GM18526 (cell line): ENCODE measurements around the gene ECSIT.

ENCODE experiments used
- POLR2A ChIP-seq: IDR thresholded peaks from 3 replicates; pipeline ENCODE4 v1.6.1; 2011; ENCODE audit not compliant: insufficient read length; ENCODE audit errors: extremely low read depth

ECSIT gene

DNA sequence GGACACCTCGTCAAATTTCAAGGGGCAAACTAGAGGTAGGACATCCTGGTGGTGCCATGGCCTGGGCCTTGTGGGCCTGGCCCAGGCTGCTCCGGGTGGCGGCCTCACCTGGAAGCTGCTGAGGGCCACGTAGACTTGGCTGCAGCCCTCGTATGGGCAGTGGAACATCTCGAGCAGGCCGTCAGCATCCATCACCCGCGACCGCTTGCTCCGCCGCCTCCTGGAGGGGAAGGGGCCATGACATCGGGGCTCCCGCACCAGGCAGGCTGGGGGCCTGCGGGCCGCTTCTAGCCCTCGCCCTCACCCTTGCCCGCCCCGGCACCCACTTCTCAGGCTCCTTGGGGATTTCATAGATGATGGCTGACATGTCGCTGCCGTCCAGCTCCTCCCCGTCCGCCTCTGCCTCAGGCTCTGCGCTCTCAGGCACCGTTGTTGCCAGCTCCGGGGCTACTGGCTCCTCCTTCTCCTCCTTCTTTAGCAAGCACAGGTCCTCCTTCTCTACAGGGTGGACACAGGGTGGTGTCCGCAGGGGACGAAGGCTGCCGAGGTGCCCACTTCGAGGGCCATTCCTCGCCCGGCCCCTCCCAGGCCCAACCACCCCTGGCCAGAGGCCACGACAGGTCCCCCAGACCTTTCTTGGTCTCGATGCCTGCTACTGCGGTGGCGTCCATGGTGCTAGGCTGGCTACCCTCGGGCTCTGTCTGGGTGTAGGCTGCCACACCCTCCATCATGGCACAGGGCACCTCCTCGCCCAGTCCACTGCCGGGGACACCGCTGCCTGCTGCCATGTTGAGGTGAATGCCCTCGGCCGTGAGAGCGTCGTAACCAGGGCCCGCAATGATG lies 42.1 kb downstream of the ECSIT start:
- no peak for TF ChIP-seq POLR2A

DNA sequence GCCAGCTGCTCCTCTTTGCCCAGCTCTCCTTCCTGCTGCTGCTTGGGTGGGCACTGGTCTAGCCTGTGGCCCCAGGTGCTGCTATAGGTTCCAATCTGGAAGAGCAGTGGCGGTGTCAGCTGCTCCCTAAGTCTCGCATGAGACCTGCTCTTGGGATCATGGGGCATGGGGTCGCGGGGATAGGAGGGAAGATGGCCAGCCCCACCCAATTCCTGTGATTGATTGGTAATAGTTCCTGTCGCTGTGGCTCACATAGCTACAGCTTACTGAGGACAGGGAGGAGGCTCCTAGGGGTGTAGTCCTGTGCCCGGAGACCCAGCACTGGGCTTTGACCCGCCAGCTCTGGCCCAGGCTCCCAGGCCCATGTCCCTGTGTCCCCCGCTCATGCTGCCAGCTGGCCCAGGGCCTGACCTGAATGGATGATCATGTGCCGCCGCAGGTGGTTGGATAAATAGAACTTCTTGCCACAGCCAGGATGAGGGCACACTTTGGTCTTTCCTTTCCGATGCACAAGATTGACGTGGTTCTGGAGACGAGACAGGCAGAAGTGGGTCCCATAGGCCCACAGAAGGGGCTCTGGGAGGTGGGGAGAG lies 43.6 kb downstream of the ECSIT start:
- no peak for TF ChIP-seq POLR2A

DNA sequence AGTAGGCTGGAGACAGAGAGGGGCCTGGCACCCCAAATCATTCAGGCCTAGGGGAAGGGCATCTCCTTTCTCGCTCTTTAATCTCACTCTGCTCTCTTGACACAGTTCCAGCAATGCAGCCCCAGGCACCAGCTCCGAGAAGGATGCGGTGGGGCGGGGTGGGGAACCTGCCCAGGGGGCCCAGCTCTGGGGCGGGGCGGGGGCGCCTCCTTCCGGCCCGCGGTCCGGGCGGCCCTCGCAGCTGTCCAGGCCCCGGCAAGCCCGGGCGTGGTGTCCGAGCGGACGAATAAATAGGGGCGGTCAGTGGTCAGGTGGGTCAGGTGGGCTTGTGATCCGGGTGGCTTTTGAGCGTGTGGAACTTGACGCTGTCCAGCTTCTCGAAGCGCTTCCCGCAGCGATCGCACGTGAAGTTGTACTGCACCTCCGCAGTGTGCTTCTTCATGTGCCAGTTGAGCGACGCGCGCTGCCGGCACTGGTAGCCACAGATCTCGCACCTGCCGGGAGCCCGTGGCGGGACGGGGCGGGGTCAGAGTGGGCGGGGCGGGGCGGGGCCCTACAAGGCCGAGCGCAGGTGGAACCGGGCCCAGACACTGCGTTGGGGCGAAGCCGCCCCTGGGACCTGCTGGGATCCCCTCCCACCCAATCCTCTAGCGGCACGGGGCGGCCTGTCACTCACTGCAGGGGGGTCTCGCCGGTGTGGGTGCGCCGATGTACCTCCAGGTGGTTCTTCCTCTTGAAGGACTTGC lies 45.4 kb downstream of the ECSIT start:
- TF ChIP-seq POLR2A = no peak

DNA sequence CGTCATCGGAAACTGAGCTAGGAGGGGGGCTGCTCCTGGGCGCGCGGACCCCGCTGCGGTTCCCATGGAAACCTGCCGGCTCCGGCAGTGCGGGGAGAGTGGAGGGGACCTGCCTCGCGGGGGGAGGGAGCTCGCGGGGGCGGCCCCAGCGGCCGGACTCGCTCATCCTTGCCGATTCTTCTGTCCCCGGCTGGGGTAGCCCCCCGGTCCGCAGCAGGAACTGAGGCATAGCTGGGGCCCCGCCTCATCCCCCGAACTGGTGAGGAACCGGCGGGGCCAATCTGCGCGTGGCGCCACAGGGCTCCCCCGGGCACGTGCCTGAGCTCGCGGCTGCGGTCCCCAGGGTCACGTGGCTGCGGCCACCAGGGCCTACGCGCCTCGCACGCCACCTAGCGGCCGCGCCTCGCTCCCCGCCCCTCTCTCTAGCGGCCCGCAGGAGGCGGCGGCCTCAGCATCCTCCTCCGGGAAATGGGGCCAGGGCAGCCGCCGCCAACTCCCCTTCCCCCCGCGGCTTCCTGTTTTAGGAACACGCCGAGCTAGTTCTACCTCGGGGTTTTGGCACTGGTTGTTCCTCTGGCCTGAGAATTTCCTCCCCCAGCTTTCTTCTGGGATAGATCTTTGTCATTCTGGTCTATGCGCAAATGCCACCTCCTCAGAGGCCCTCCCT lies 46.4 kb downstream of the ECSIT start:
- peak; percentile 0 for TF ChIP-seq POLR2A

DNA sequence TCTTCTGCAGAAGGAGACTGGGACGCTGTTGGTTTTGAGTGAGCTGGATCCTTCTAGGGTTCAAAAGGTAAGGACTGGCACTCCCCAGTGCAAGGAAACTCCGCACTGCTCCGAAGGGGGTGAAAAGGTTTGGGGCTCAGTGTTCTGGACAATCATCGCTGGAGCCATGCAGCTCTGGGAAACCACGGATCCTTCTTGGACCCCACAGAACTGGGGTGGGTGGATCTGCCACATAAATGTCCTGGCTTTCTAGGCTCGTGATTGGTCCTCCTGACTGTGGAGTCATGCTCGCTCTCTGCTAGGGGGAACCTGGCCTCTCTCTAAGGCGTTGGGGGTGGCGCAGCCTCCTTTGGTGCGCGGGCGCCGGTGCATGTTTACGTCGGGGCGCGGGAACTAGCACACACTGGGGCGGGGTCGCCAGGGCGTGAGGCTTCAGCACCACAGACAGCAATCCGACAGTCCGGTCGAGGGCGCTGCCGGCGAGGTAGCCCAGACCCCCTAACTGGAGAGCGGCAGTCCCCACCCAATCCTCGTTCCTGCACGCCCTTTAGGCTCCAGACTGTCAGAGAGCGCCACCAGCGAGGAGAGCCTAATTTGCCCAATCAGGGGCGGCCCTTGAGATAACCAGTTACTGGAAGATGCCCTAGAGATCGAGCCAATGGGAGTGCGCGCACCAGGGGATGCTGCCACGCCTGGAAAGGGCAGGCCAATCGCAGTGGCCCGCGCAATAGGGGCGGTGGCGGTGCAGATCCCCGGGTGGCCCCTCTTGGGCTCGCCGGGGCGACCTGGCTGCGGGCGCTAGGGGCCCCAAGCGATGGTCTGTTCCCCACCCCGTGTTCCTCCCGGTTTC lies 47.2 kb downstream of the ECSIT start:
- TF ChIP-seq POLR2A = peak; percentile 24

DNA sequence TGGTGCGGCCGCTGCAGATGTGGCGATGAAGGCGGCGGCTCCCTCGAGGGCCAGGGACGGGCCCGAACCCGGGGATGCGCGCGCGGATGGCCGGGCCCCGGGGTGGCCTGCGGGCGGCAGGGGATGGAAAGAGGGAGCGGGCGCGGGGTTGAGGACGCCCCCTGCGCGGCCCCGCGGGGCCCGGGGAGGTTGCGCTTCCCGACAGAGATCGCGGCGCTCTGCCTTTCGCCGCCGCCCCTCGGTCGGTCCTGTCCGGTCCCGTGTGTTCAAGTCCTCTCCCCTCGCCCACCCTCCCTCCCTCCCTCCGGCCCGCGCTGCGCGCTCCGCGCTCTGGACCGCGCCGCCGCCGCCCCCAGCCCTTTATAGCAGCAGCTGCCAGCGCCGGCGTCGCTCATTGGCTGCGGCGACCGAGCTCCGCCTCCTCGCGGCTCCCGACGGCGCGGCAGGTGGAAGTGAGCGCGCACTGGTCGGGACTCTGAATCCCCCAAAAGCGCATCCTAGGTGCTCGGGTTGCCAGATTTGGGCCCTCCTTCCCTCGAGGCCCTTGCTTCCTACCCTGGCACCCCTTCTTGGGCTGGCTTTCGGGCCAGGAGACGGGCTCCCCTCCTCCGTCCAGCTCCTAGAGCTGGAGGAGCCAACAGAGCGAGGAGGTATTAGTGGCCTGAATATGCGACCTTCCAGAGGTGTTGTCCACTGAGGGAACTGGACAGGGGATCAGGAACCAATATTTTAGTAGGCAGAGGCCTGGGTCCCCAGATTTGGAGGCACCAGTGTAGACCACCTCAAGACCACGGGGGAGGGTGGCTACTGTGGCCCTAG lies 48.0 kb downstream of the ECSIT start, which contains the start of gene ELAVL3:
ELAVL3 (minus strand) TSS at position 332 of the 819 bp plus-strand sequence. CDS start 438 bp downstream, outside the sequence.
- no peak for TF ChIP-seq POLR2A

DNA sequence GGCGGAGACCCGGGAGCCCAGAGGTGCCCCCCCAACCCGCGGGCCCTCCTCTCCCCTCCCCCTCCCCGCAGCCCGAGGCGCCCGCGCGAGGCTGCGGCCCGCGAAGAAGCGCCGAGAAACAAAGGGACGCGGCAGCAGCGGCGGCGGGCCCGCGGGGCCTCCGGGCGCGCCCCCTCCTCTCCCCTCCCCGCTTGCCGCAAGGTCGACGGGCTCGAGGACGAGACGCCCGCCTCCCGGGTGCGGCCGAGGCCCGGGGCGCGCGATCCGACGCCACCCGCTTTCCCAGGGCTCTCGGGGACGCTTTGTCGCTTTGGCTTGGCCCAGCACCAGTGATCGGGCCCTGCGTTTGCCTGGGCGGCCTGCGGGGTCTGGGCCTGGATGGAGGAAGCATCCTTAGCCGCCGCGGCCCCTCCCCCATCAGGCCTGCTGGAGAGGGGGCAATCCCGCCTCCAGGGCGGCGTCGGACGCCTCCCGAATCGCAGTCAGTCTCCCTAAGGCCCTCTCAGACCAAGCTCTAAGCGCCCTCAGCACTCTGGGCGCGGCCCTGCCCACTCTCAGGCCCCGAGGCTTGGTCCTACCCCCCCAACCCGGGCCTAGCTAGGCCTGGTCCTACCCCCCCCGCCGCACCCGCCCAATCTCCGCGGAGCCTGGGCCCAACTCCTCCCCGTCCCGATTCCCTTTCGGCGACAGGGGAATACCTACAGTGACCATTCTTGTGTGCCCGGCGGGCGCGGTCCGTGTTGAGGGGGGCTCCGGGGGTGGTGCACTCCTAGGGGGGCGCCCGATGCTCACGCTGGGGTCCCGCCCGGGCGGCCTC lies 48.8 kb downstream of the ECSIT start:
- TF ChIP-seq POLR2A = no peak

DNA sequence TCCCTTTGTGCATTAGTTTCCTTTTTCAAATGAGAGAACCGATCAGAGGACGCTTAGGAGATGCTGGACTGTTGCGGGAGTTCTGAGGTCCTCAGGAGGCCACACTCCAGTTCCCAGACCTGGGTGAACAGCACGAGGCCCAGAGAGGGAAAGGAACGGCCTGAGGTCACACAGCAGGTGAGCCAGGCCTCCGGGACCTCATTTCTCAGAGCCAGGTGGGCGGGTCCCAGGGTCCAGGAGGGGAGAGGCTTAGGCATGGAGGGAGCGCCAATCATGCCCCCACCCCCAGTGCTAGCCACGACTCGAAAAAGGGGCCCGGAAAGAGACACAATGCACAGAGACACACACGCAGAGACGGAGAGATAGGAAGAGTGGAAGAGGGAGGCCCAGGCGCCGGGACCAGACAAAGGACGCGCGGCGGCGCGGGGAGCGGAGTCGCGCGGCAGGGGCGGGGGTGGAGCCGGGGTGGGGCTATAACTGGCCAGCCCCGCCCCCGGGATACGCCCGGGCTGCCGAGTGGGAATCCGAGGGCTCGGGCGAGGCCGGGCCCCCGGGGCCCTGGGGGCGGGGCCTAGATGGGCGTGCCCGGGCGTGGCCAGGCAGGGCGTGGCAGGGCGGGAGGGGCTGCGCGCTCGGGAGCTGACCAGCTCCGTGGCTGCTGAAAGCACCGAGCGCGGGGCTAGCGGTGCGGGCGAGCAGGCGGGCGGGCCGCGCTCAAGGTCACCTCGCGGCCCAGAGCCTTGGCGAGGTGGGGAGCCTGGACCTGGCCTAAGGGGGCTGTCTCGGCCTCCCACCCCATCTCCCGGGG lies 49.6 kb downstream of the ECSIT start:
- no peak for TF ChIP-seq POLR2A

DNA sequence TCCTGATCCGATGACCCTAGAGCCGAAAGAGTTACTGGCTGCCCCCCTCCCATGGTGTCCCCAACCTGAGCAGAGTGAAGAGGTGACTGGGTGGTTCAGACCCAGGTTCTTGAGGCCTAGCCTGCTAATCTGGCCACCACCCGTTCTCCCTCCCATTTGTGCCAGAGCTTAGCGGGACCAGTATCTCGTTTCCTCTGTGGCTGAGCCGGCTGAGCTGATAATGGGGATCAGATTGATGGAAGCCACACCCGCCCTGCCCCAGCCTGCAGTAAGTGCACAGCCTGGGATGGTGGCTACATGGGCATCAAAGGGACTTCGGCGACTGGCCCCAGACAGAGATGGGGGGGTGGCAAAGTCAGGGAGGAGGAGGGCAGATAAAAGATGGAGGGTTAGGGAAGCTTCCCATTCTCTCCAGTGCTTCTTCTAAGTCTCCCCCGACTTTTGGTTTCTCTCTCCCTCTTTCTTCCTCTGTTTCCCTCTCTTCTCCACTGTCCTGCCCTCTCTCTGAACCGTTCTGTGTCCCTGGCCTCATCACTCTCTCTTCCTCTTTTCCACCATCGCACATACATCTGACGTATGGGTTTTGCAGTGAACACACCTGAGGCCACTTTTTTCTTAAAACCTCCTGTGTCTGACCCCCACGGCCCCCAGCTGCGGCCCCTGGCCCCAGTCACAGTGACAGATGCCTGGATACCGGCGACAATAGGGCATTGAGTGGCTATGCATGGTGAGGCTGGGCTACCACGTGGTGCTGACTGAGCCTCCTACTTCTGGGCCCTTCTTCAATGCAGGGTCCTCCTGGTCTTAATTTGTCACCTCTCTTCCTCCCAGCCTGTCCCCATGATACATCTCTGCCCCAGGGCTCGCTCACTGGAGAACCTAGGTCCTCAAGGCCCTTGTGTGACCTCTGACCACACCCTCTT lies 50.5 kb downstream of the ECSIT start:
- no peak for TF ChIP-seq POLR2A

DNA sequence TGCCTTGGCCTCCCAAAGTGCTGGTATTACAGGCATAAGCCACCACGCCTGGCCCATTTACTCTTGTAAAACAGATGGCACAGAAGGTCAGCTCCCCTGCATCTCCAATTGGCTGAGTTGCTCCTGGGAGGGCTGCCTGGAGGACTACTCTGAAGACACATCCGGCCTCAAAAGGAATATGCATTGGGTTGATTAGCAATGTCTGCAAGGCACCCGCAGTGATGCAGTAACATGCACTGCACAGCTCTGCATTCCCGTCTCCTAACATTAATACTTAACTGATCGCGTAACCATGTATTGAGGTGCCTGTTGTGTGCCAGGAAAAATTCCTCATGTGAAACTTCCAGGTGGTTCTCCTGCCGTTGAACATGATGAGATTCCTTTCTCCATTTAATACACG lies 53.1 kb downstream of the ECSIT start:
- TF ChIP-seq POLR2A = no peak

DNA sequence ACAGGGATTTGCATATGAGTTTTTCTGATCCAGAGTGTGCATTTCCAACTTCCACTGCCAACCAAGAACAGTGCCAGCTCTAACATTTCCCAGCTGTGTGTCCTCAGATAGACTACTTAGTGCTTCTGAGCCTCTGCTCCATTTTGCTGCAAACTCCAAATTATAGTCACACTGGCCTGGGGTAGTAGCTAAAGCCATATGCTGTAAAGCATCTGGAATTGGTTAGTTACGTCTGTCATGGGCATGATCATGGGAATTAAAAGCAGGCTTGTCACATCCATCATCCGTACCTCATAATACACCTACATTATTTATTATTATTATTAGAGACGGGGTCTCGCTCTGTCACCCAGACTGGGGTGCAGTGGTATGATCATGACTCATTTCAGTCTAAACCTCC lies 55.2 kb downstream of the ECSIT start:
- no peak for TF ChIP-seq POLR2A
